Activated CD8-positive, alpha-beta T cell treated with anti-CD3 and anti-CD28 coated beads for 36 hours (primary cell): ENCODE data around the gene SMIM45. TPM values are rescaled to one million over a fixed set of nuclear protein-coding genes. Genes with fewer than 3 reads are reported as not detected.

Source experiments
- ATAC-seq: fragments of 200-7000 bp; cut with Tn5 transposase; one replicate; pipeline ENCODE4 v1.10.0; 2021; ENCODE audit warnings: mild to moderate bottlenecking, moderate library complexity
- CTCF ChIA-PET: fragments of 350-600 bp; sonication (Branson Sonifier 250); formaldehyde crosslinking; loops from one replicate; lab custom pipeline; 2021; ENCODE audit warnings: antibody characterized with exemption; lab: Charles Lee
- POLR2A ChIA-PET: fragments of 350-600 bp; sonication (Branson Sonifier 250); formaldehyde crosslinking; loops from one replicate; lab custom pipeline; 2021; ENCODE audit warnings: antibody characterized with exemption; lab: Charles Lee
- DNase-seq: peaks from one replicate; pipeline ENCODE4 v3.0.0-alpha.2; 2020
- H3K27ac Mint-ChIP-seq: one replicate; pipeline ENCODE4 v1.8.0; 2021; ENCODE audit warnings: mild to moderate bottlenecking, mixed read lengths
- H3K27me3 Mint-ChIP-seq: one replicate; pipeline ENCODE4 v1.8.0; 2021; ENCODE audit warnings: mixed read lengths
- H3K36me3 Mint-ChIP-seq: one replicate; pipeline ENCODE4 v1.8.0; 2021; ENCODE audit warnings: low read depth, mixed read lengths
- H3K4me1 Mint-ChIP-seq: one replicate; pipeline ENCODE4 v1.8.0; 2021; ENCODE audit warnings: low read depth, mixed read lengths
- H3K4me3 Mint-ChIP-seq: one replicate; pipeline ENCODE4 v1.8.0; 2021; ENCODE audit warnings: mild to moderate bottlenecking, moderate library complexity, mixed read lengths
- H3K9me3 Mint-ChIP-seq: one replicate; pipeline ENCODE4 v1.8.0; 2021; ENCODE audit warnings: mixed read lengths
- CTCF ChIP-seq: fragments of 200-600 bp; IDR thresholded peaks from one replicate; pipeline ENCODE4 v1.8.0; 2022; ENCODE audit warnings: antibody characterized with exemption, mild to moderate bottlenecking
- intact Hi-C: fragments of 100-400 bp; cut with micrococcal nuclease; formaldehyde crosslinking; loops from one replicate; pipeline ENCODE4 v1.10.0; 2022
- total RNA-seq, 2 experiments: library from RNA; stranded (reverse); gene quantifications; one replicate each; pipeline ENCODE4 v1.2.3, GENCODE V29; 2021

The SMIM45 gene

GRCh38 chr22:42001121-42001520 is 49.2 kb downstream of the SMIM45 start:
- DNase-seq (no peak), ATAC-seq (no peak)
- no peak for TF ChIP-seq CTCF
- Mint-ChIP-seq H3K27me3 (no peaks in the 10 kb centered on the region), H3K4me3 (no peak overlapping the region), H3K27ac (no peak overlapping the region), H3K4me1 (peaks cover 15% of the 10 kb centered on the region), H3K36me3 (peaks cover 9% of the 10 kb centered on the region), H3K9me3 (peaks cover 13% of the 10 kb centered on the region)
- ChIA-PET POLR2A (no interaction called here), CTCF (no interaction called here)
- intact Hi-C loops: no loop called here

- Mint-ChIP-seq H3K27me3 (no peaks in the 10 kb centered on the region), H3K4me3 (no peak overlapping the region), H3K27ac (no peak overlapping the region), H3K36me3 (peaks cover 9% of the 10 kb centered on the region), H3K4me1 (peaks cover 15% of the 10 kb centered on the region), H3K9me3 (peaks cover 13% of the 10 kb centered on the region)
- no peak for TF ChIP-seq CTCF
- ChIA-PET CTCF (interaction anchor here (0.6 kb wide), 1 partner anchor 59 kb away, joined by 3 read pairs; no protein-coding TSS in a partner anchor), POLR2A (no interaction called here)
- ATAC-seq (no peak), DNase-seq (no peak)
- intact Hi-C loops: no loop called here
These were observed 49.8 kb downstream of the SMIM45 start for GRCh38 chr22:42001706-42002105.

GRCh38 chr22:42007922-42008321 is 56.0 kb downstream of the SMIM45 start:
- peaks cover 2% of the 10 kb centered on the region for H3K4me1 Mint-ChIP-seq
- no peaks in the 10 kb centered on the region for H3K36me3 Mint-ChIP-seq
- no peak overlapping the region for H3K27ac Mint-ChIP-seq
- peaks cover 10% of the 10 kb centered on the region for H3K27me3 Mint-ChIP-seq
- no peak for DNase-seq
- ChIA-PET POLR2A (no interaction called here), CTCF (no interaction called here)
- H3K9me3 Mint-ChIP-seq: peaks cover 10% of the 10 kb centered on the region
- intact Hi-C loops: no loop called here
- ATAC-seq: no peak
- no peak for TF ChIP-seq CTCF
- no peak overlapping the region for H3K4me3 Mint-ChIP-seq

Other genes starting within 250 kb of the SMIM45 start
- 10 to 100 TPM; 15.2 to 15.9 TPM for gene CCDC134, start 151.5 kb upstream of the SMIM45 start, total RNA-seq
- gene SREBF2, start 119.0 kb upstream of the SMIM45 start, total RNA-seq: 10 to 100 TPM; 87.1 to 92.9 TPM
- 1 to 10 TPM; 2.3 to 2.7 TPM for gene SHISA8, start 37.1 kb upstream of the SMIM45 start, total RNA-seq
- 1 to 10 TPM; 4.0 TPM for gene TNFRSF13C, start 25.3 kb upstream of the SMIM45 start, total RNA-seq
- gene CENPM, start 5.0 kb upstream of the SMIM45 start, total RNA-seq: 10 to 100 TPM; 62.5 to 63.1 TPM
- gene SEPTIN3, start 17.3 kb downstream of the SMIM45 start, total RNA-seq: under 1 TPM; 0.20 to 0.36 TPM
- under 1 TPM in 1 of 2 experiments, not detected in 1; 0.43 TPM for gene WBP2NL, start 46.6 kb downstream of the SMIM45 start, total RNA-seq
- gene NAGA, start 118.7 kb downstream of the SMIM45 start, total RNA-seq: 1 to 10 TPM; 9.3 to 9.4 TPM
- 1 to 10 TPM in 1 of 2 experiments, under 1 TPM in 1; 0.97 to 1.3 TPM for gene PHETA2, start 122.1 kb downstream of the SMIM45 start, total RNA-seq
- gene SMDT1, start 127.5 kb downstream of the SMIM45 start, total RNA-seq: 10 to 100 TPM; 51.7 to 61.2 TPM
- 10 to 100 TPM; 92.8 to 93.8 TPM for gene NDUFA6, start 138.6 kb downstream of the SMIM45 start, total RNA-seq
- 1 to 10 TPM; 1.5 to 2.0 TPM for gene CYP2D6, start 178.7 kb downstream of the SMIM45 start, total RNA-seq